GM23338 (cell line): ENCODE measurements around the gene ZG16B. TPM values are rescaled to one million over a fixed set of nuclear protein-coding genes. Genes with fewer than 3 reads are reported as not detected.

Experiments
- ATAC-seq: fragments of 200-7000 bp; cut with Tn5 transposase; 3 replicates; pipeline ENCODE4 v1.9.1; 2020
- DNase-seq: peaks from one replicate; pipeline ENCODE4 v3.0.0-alpha.2; 2015; ENCODE audit warnings: low spot score
- H2AFZ ChIP-seq: fragments of 200-600 bp; sonication (generic); 2 replicates; pipeline ENCODE4 v1.8.0; 2016; ENCODE audit warnings: antibody characterized with exemption, mild to moderate bottlenecking, moderate library complexity
- H3F3A ChIP-seq: fragments of 200-600 bp; sonication (generic); replicated peaks from 2 replicates; pipeline ENCODE4 v1.8.0; 2017; ENCODE audit warnings: antibody characterized with exemption, mixed run types, low read depth
- H3K27ac ChIP-seq: fragments of 200-600 bp; sonication (generic); 2 replicates; pipeline ENCODE4 v1.6.1; 2016; ENCODE audit warnings: low read depth
- H3K27me3 ChIP-seq: fragments of 200-600 bp; sonication (generic); 2 replicates; pipeline ENCODE4 v1.8.0; 2016; ENCODE audit warnings: mild to moderate bottlenecking, mixed run types, moderate library complexity; ENCODE audit not compliant: insufficient read depth
- H3K36me3 ChIP-seq: fragments of 200-600 bp; sonication (generic); 2 replicates; pipeline ENCODE4 v1.8.0; 2016; ENCODE audit warnings: mild to moderate bottlenecking; ENCODE audit not compliant: insufficient read depth
- H3K4me1 ChIP-seq: fragments of 200-600 bp; sonication (generic); 2 replicates; pipeline ENCODE4 v1.8.0; 2016; ENCODE audit warnings: mild to moderate bottlenecking, moderate library complexity; ENCODE audit not compliant: insufficient read depth
- H3K4me2 ChIP-seq: fragments of 200-600 bp; sonication (generic); 2 replicates; pipeline ENCODE4 v1.7.1; 2017; ENCODE audit warnings: mixed run types
- H3K4me3 ChIP-seq: fragments of 200-600 bp; sonication (generic); 2 replicates; pipeline ENCODE4 v1.6.1; 2016; ENCODE audit warnings: mixed run types
- H3K79me2 ChIP-seq: fragments of 200-600 bp; sonication (generic); replicated peaks from 2 replicates; pipeline ENCODE4 v1.8.0; 2017; ENCODE audit warnings: mild to moderate bottlenecking; ENCODE audit not compliant: insufficient read depth
- H3K9me2 ChIP-seq: fragments of 200-600 bp; sonication (generic); 2 replicates; pipeline ENCODE4 v1.8.0; 2017; ENCODE audit not compliant: insufficient read depth
- H4K20me1 ChIP-seq: fragments of 200-600 bp; sonication (generic); replicated peaks from 2 replicates; pipeline ENCODE4 v1.8.0; 2017; ENCODE audit warnings: mild to moderate bottlenecking; ENCODE audit not compliant: insufficient read depth
- H3K27ac Mint-ChIP-seq: 2 replicates; pipeline ENCODE4 v1.8.0; 2020; ENCODE audit warnings: inconsistent platforms, mild to moderate bottlenecking, moderate library complexity, mixed read lengths
- H3K27me3 Mint-ChIP-seq: 3 replicates; pipeline ENCODE4 v1.8.0; 2022; ENCODE audit warnings: low read depth, mild to moderate bottlenecking, moderate library complexity, mixed read lengths, inconsistent platforms; ENCODE audit not compliant: insufficient read depth, poor library complexity
- H3K36me3 Mint-ChIP-seq: 3 replicates; pipeline ENCODE4 v1.8.0; 2021; ENCODE audit warnings: low read depth, mild to moderate bottlenecking, inconsistent platforms, moderate library complexity, mixed read lengths
- H3K4me1 Mint-ChIP-seq: 3 replicates; pipeline ENCODE4 v1.8.0; 2020; ENCODE audit warnings: mild to moderate bottlenecking, inconsistent platforms, mixed read lengths
- H3K4me3 Mint-ChIP-seq: 3 replicates; pipeline ENCODE4 v1.8.0; 2021; ENCODE audit warnings: moderate library complexity, mild to moderate bottlenecking, inconsistent platforms, mixed read lengths
- H3K9me3 Mint-ChIP-seq: 3 replicates; pipeline ENCODE4 v1.8.0; 2020; ENCODE audit warnings: moderate library complexity, mild to moderate bottlenecking, inconsistent platforms, mixed read lengths
- CREB1 ChIP-seq: fragments of 250-450 bp; sonication (Bioruptor Pico); IDR thresholded peaks from 2 replicates; pipeline ENCODE4 v1.5.0; 2020; ENCODE audit warnings: low read depth, mild to moderate bottlenecking, moderate library complexity
- EZH2 ChIP-seq: fragments of 200-600 bp; sonication (generic); IDR thresholded peaks from one replicate; pipeline ENCODE4 v1.8.0; 2017; ENCODE audit warnings: antibody characterized with exemption, mild to moderate bottlenecking, low read depth; ENCODE audit not compliant: unreplicated experiment
- EZH2phosphoT487 ChIP-seq: fragments of 200-600 bp; sonication (generic); IDR thresholded peaks from one replicate; pipeline ENCODE4 v1.8.1; 2018; ENCODE audit warnings: antibody characterized with exemption; ENCODE audit not compliant: unreplicated experiment
- ZNF114 ChIP-seq: fragments of 250-450 bp; sonication (Bioruptor Pico); IDR thresholded peaks from 2 replicates; pipeline ENCODE4 v1.5.0; 2020; ENCODE audit warnings: mild to moderate bottlenecking, moderate library complexity
- ZNF331 ChIP-seq: fragments of 250-450 bp; sonication (Bioruptor Pico); IDR thresholded peaks from 2 replicates; pipeline ENCODE4 v1.5.0; 2020; ENCODE audit warnings: low read depth, mild to moderate bottlenecking, moderate library complexity
- polyA plus RNA-seq: library from polyadenylated mRNA; unstranded; fragments of >200 nt; fragmentation: Nextera tagmentation; extraction: Ambion mirVana; gene quantifications from 2 replicates; pipeline ENCODE4 v1.2.1, GENCODE V29; 2016
- total RNA-seq: library from RNA; depleted of rRNA; stranded (reverse); fragments of >200 nt; shearing (Covaris generic); gene quantifications from 2 replicates; pipeline ENCODE4 v1.2.3, GENCODE V29; 2014
- TF ChIP-seq, protein P1 (sequence below): IDR thresholded peaks from 2 replicates; pipeline ENCODE4 v1.6.1; 2016; ENCODE audit warnings: antibody characterized with exemption
- TF ChIP-seq, protein P2 (sequence below): fragments of 250-450 bp; sonication (Bioruptor Pico); IDR thresholded peaks from 2 replicates; pipeline ENCODE4 v1.5.0; 2020; ENCODE audit warnings: mild to moderate bottlenecking, moderate library complexity
- TF ChIP-seq, protein P3 (sequence below): IDR thresholded peaks from one replicate; pipeline ENCODE4 v1.6.1; 2018; ENCODE audit warnings: antibody characterized with exemption; ENCODE audit not compliant: unreplicated experiment

ZG16B gene
- total and polyA plus RNA-seq, 2 experiments from 2014 or later = not detected

DNA sequence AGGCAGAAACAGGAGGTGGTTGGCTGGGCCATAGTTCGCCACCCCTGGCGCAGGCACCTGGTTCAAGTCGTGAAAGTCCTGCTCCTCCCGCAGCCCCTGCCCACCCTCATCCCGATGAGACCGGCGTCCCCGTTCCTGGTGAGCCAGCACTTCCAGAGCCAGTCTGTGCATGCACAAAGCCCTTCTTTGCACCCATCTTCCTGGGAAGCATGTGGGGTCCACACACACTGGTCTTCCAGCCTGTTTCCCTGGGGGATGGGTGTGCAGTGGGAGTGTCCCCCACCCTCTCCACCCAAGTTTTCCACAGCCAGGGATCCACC lies 1.6 kb upstream of the ZG16B start (continued):
- TF ChIP-seq EZH2 = no peak

DNA sequence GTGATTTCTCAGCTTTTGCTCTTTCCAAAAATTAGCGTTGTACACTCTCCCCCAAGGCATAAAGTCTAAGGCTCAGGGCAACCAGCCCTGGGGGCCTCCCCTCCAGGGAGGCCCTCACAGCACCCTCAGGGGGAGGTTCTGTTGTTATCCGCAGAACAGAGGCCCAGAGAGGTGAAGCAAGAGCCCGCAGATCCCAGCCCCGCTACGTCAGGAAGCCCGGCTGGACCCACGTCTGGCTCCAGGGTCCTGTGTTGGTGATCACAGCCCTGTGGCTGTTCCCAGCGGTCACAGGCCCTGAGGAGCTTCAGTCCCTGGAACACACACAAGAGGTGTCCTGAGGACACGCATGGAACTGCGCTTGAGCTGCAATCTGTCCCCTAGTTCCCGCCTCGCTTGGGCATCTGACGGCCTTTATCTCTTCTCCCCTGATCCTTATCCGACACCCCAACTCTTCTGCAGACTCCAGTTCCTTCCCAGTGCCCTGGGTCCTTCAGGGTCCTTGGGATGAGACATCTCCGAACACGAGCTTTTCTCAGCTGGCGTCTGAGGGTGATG lies 1.1 kb upstream of the ZG16B start:
- H3K27ac Mint-ChIP-seq = no peak overlapping the region
- H3K4me3 ChIP-seq = no peak overlapping the region
- no peak overlapping the region for H3K27ac ChIP-seq
- H4K20me1 ChIP-seq = no peaks in the 10 kb centered on the region
- H3K27me3 ChIP-seq = no peaks in the 10 kb centered on the region
- TF ChIP-seq EZH2phosphoT487 (no peak), CREB1 (CRISPR knock-in tag) (no peak), ZNF331 (CRISPR knock-in tag) (no peak), ZNF114 (CRISPR knock-in tag) (no peak)
- TF ChIP-seq, protein P1, sequence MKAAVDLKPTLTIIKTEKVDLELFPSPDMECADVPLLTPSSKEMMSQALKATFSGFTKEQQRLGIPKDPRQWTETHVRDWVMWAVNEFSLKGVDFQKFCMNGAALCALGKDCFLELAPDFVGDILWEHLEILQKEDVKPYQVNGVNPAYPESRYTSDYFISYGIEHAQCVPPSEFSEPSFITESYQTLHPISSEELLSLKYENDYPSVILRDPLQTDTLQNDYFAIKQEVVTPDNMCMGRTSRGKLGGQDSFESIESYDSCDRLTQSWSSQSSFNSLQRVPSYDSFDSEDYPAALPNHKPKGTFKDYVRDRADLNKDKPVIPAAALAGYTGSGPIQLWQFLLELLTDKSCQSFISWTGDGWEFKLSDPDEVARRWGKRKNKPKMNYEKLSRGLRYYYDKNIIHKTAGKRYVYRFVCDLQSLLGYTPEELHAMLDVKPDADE = no peak
- TF ChIP-seq, protein P2, sequence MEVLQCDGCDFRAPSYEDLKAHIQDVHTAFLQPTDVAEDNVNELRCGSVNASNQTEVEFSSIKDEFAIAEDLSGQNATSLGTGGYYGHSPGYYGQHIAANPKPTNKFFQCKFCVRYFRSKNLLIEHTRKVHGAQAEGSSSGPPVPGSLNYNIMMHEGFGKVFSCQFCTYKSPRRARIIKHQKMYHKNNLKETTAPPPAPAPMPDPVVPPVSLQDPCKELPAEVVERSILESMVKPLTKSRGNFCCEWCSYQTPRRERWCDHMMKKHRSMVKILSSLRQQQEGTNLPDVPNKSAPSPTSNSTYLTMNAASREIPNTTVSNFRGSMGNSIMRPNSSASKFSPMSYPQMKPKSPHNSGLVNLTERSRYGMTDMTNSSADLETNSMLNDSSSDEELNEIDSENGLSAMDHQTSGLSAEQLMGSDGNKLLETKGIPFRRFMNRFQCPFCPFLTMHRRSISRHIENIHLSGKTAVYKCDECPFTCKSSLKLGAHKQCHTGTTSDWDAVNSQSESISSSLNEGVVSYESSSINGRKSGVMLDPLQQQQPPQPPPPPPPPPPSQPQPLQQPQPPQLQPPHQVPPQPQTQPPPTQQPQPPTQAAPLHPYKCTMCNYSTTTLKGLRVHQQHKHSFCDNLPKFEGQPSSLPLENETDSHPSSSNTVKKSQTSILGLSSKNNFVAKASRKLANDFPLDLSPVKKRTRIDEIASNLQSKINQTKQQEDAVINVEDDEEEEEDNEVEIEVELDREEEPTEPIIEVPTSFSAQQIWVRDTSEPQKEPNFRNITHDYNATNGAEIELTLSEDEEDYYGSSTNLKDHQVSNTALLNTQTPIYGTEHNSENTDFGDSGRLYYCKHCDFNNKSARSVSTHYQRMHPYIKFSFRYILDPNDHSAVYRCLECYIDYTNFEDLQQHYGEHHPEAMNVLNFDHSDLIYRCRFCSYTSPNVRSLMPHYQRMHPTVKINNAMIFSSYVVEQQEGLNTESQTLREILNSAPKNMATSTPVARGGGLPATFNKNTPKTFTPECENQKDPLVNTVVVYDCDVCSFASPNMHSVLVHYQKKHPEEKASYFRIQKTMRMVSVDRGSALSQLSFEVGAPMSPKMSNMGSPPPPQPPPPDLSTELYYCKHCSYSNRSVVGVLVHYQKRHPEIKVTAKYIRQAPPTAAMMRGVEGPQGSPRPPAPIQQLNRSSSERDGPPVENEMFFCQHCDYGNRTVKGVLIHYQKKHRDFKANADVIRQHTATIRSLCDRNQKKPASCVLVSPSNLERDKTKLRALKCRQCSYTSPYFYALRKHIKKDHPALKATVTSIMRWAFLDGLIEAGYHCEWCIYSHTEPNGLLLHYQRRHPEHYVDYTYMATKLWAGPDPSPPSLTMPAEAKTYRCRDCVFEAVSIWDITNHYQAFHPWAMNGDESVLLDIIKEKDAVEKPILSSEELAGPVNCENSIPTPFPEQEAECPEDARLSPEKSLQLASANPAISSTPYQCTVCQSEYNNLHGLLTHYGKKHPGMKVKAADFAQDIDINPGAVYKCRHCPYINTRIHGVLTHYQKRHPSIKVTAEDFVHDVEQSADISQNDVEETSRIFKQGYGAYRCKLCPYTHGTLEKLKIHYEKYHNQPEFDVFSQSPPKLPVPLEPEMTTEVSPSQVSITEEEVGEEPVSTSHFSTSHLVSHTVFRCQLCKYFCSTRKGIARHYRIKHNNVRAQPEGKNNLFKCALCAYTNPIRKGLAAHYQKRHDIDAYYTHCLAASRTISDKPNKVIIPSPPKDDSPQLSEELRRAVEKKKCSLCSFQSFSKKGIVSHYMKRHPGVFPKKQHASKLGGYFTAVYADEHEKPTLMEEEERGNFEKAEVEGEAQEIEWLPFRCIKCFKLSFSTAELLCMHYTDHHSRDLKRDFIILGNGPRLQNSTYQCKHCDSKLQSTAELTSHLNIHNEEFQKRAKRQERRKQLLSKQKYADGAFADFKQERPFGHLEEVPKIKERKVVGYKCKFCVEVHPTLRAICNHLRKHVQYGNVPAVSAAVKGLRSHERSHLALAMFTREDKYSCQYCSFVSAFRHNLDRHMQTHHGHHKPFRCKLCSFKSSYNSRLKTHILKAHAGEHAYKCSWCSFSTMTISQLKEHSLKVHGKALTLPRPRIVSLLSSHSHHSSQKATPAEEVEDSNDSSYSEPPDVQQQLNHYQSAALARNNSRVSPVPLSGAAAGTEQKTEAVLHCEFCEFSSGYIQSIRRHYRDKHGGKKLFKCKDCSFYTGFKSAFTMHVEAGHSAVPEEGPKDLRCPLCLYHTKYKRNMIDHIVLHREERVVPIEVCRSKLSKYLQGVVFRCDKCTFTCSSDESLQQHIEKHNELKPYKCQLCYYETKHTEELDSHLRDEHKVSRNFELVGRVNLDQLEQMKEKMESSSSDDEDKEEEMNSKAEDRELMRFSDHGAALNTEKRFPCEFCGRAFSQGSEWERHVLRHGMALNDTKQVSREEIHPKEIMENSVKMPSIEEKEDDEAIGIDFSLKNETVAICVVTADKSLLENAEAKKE (CRISPR knock-in tag) = no peak
- TF ChIP-seq, protein P3, sequence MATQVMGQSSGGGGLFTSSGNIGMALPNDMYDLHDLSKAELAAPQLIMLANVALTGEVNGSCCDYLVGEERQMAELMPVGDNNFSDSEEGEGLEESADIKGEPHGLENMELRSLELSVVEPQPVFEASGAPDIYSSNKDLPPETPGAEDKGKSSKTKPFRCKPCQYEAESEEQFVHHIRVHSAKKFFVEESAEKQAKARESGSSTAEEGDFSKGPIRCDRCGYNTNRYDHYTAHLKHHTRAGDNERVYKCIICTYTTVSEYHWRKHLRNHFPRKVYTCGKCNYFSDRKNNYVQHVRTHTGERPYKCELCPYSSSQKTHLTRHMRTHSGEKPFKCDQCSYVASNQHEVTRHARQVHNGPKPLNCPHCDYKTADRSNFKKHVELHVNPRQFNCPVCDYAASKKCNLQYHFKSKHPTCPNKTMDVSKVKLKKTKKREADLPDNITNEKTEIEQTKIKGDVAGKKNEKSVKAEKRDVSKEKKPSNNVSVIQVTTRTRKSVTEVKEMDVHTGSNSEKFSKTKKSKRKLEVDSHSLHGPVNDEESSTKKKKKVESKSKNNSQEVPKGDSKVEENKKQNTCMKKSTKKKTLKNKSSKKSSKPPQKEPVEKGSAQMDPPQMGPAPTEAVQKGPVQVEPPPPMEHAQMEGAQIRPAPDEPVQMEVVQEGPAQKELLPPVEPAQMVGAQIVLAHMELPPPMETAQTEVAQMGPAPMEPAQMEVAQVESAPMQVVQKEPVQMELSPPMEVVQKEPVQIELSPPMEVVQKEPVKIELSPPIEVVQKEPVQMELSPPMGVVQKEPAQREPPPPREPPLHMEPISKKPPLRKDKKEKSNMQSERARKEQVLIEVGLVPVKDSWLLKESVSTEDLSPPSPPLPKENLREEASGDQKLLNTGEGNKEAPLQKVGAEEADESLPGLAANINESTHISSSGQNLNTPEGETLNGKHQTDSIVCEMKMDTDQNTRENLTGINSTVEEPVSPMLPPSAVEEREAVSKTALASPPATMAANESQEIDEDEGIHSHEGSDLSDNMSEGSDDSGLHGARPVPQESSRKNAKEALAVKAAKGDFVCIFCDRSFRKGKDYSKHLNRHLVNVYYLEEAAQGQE = no peak
- H3K9me2 ChIP-seq = no peaks in the 10 kb centered on the region
- no peak overlapping the region for H3K4me2 ChIP-seq
- no peak overlapping the region for H3K4me3 Mint-ChIP-seq
- H3F3A ChIP-seq = no peaks in the 10 kb centered on the region
- no peaks in the 10 kb centered on the region for H3K36me3 Mint-ChIP-seq
- H3K79me2 ChIP-seq = no peaks in the 10 kb centered on the region
- DNase-seq (no peak), ATAC-seq (no peak)
- H2AFZ ChIP-seq = no peak overlapping the region
- H3K9me3 Mint-ChIP-seq = no peaks in the 10 kb centered on the region; the same call in 2 of the 3 replicates
- peaks cover 9% of the 10 kb centered on the region for H3K27me3 Mint-ChIP-seq
- no peaks in the 10 kb centered on the region for H3K36me3 ChIP-seq
- H3K4me1 Mint-ChIP-seq = no peaks in the 10 kb centered on the region
- H3K4me1 ChIP-seq = no peaks in the 10 kb centered on the region
